Peyer's patch (tissue), 4 donors: ENCODE measurements around the gene ARMC9.

Experiments used
- POLR2A ChIP-seq, 2 donors: fragments of 450-650 bp; IDR thresholded peaks; one replicate each; pipeline ENCODE4 v1.5.1; 2017; ENCODE audit warnings: antibody characterized with exemption in 2 of 2, mild to moderate bottlenecking in 2 of 2, moderate library complexity in 2 of 2
- TF ChIP-seq, protein P1 (sequence below), 6 experiments: fragments of 450-650 bp in 4 of 6; fragments of 200-600 bp in 2 of 6; sonication (generic) in 1 of 6; IDR thresholded peaks; one replicate each; pipeline ENCODE4 v1.5.1; 2017 to 2019; ENCODE audit warnings: antibody characterized with exemption in 6 of 6, mild to moderate bottlenecking in 3 of 6, moderate library complexity in 1 of 6

DNA sequence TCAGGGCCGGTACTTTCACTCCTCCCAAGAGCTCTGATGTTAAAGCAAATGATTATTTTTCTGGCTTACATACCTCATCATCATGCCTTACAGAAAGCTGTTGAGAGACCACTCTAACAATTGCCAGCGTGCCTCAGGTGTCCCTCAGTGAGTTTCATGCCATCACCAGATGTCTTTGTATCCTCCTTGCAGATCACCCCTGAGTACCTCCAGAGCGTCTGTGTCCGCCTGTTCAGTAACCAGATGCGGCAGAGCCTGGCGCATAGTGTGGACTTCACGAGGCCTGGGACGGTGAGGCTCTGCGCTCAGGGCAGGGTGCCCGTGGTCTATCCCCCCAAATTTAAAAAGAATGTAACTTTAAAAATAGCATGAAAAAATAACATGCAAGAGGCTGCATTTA lies 41.3 kb downstream of the ARMC9 start:
- no peak for TF ChIP-seq POLR2A (IDR thresholded peaks at IDR 0.05)
- TF ChIP-seq, protein P1, sequence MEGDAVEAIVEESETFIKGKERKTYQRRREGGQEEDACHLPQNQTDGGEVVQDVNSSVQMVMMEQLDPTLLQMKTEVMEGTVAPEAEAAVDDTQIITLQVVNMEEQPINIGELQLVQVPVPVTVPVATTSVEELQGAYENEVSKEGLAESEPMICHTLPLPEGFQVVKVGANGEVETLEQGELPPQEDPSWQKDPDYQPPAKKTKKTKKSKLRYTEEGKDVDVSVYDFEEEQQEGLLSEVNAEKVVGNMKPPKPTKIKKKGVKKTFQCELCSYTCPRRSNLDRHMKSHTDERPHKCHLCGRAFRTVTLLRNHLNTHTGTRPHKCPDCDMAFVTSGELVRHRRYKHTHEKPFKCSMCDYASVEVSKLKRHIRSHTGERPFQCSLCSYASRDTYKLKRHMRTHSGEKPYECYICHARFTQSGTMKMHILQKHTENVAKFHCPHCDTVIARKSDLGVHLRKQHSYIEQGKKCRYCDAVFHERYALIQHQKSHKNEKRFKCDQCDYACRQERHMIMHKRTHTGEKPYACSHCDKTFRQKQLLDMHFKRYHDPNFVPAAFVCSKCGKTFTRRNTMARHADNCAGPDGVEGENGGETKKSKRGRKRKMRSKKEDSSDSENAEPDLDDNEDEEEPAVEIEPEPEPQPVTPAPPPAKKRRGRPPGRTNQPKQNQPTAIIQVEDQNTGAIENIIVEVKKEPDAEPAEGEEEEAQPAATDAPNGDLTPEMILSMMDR (IDR thresholded peaks at IDR 0.05) = no peak
